Limb (tissue), 2 donors: Measurements from ENCODE around the gene GNA12.

Experiments
- DNase-seq, 2 donors: peaks; one replicate each; pipeline ENCODE4 v3.0.0-alpha.2; 2016; ENCODE audit errors: extremely low spot score in 2 of 2

Gene GNA12

GRCh38 chr7:2782121-2782520 lies 62.0 kb downstream of the GNA12 start:
- no peak for DNase-seq

GRCh38 chr7:2781636-2782035 lies 62.5 kb downstream of the GNA12 start:
- DNase-seq = no peak

GRCh38 chr7:2779051-2779450 lies 65.1 kb downstream of the GNA12 start:
- no peak for DNase-seq

- no peak for DNase-seq
These were observed 66.1 kb downstream of the GNA12 start for GRCh38 chr7:2777898-2778535.

GRCh38 chr7:2776401-2776800 lies 67.7 kb downstream of the GNA12 start:
- DNase-seq = no peak

- DNase-seq = no peak
These were observed 68.3 kb downstream of the GNA12 start for GRCh38 chr7:2775785-2776184.

- DNase-seq = no peak
These were observed 68.7 kb downstream of the GNA12 start for GRCh38 chr7:2775376-2775775.

- DNase-seq = no peak
These were observed 69.2 kb downstream of the GNA12 start for GRCh38 chr7:2774935-2775334.

GRCh38 chr7:2774280-2774679 lies 69.8 kb downstream of the GNA12 start:
- no peak for DNase-seq

GRCh38 chr7:2773608-2774007 lies 70.5 kb downstream of the GNA12 start:
- DNase-seq = no peak

- DNase-seq = no peak
These were observed 72.8 kb downstream of the GNA12 start for GRCh38 chr7:2771274-2771731.

GRCh38 chr7:2764621-2765020 lies 79.5 kb downstream of the GNA12 start:
- DNase-seq = no peak

- DNase-seq = no peak
These were observed 80.5 kb downstream of the GNA12 start for GRCh38 chr7:2763597-2763996.

- no peak for DNase-seq
These were observed 82.2 kb downstream of the GNA12 start for GRCh38 chr7:2761801-2762497.

GRCh38 chr7:2761131-2761624 lies 82.9 kb downstream of the GNA12 start:
- no peak for DNase-seq

- DNase-seq = peak; percentile 38 to 45
These were observed 83.8 kb downstream of the GNA12 start for GRCh38 chr7:2760098-2760889.

GRCh38 chr7:2759736-2760097 lies 84.4 kb downstream of the GNA12 start:
- peak; percentile 56 to 58 for DNase-seq

GRCh38 chr7:2758673-2759616 lies 85.2 kb downstream of the GNA12 start:
- DNase-seq = no peak

- DNase-seq = peak in 1 of 2 donors; percentile 79
These were observed 86.0 kb downstream of the GNA12 start for GRCh38 chr7:2757904-2758672.

- no peak for DNase-seq
These were observed 86.7 kb downstream of the GNA12 start for GRCh38 chr7:2757361-2757903.
